Inflammatory macrophage treated with lipopolysaccharide for 4 hours (primary cell): ENCODE results near the gene PNMT.

ENCODE experiments used
- DNase-seq: peaks from one replicate; pipeline ENCODE4 v3.0.0-alpha.2; 2020

The PNMT gene

DNA sequence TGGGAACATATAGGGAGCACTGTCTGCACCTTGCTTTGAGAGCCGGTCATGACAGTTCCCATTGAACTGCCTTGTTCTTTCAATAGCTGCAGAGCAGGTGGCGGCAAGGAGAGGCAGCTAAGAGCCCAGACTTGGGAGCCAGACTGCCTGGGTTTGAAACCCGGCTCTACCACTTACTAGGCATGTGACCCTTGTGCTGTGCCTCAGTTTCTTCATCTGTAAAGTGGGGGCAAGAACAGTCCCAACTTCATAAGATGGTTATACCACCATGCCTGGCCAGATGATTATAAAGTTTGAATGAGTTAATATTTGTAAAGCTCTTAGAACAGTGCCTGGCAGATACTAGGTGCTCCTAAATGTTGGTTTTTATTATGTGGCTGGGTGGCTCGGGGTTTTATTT is 46.0 kb downstream of the PNMT start:
- DNase-seq: no peak

DNA sequence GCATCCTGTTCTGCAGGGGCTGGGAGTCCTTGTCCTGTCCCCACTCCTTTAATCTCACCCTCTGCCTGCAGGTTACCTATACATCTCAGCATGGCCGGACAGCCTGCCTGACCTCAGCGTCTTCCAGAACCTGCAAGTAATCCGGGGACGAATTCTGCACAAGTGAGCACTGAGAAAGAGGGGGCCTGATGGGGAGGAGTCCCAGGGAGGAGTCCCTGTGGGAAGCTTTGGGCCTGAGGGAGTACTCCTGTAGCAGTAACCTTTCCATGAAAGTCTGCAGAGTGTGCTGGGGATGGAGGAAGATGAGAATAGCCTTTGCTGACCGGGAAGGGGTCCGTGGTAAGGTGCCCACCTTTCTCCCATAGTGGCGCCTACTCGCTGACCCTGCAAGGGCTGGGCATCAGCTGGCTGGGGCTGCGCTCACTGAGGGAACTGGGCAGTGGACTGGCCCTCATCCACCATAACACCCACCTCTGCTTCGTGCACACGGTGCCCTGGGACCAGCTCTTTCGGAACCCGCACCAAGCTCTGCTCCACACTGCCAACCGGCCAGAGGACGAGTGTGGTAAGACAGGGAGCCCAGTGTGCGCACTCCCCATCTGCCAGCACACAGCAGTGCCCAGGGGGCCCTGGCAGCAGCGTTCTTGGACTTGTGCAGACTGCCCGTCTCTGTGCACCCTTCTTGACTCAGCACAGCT is 47.3 kb downstream of the PNMT start:
- DNase-seq: no peak

DNA sequence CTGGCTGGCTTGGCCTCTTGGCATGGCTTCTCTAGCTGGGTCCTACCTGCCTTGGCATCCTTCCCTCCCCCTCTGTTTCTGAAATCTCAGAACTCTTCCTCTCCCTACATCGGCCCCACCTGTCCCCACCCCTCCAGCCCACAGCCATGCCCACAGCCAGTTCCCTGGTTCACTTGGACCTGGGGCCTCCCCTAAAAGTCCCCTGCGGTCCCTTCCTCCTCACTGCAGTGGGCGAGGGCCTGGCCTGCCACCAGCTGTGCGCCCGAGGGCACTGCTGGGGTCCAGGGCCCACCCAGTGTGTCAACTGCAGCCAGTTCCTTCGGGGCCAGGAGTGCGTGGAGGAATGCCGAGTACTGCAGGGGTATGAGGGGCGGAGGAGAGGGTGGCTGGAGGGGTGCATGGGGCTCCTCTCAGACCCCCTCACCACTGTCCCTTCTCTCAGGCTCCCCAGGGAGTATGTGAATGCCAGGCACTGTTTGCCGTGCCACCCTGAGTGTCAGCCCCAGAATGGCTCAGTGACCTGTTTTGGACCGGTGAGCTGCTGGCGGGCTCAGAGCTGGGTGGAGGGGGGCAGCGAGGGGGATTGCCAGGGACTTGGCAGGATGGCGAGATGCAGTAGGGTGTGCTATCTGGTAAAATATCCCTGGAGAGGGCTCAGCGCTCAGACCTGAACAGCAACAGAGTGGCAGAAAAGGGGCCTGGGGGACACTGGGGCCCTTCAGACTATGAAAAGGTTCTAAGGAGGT is 48.0 kb downstream of the PNMT start:
- no peak for DNase-seq

DNA sequence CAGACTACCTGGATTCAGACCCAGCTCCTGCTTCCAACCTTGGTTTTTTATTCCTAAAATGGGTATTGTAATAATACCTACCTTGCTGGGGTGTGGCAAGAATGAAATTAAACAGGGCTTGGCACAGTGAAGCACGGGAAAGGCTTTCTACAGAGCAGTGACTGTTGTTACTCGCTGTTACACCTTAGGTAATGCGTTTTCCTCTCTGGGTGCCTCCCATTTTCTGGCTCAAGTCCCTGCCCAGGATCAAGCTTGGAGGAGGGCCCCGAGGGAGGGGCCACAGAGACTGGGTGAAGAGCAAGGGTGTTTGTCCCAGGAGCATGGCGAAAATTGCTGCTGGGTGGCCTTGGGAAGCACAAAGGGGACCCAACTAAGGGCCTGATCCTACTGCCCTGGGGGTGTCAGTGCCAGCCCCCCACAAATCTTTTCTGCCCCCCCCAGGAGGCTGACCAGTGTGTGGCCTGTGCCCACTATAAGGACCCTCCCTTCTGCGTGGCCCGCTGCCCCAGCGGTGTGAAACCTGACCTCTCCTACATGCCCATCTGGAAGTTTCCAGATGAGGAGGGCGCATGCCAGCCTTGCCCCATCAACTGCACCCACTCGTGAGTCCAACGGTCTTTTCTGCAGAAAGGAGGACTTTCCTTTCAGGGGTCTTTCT is 48.8 kb downstream of the PNMT start:
- no peak for DNase-seq

DNA sequence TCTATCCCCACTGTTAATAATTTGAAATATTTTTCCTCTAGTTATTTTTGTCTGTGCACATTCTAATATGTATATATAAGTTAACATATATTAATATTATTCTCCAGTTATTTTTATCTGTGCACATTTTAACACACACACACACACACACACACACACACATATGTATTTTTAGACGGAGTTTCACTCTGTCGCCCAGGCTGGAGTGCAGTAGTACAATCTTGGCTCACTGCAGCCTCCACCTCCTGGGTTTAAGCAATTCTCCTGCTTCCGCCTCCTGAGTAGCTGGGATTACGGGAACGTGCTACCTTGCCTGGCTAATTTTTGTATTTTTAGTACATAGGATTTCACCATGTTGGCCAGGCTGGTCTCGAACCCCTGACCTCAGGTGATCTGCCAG is 49.4 kb downstream of the PNMT start:
- no peak for DNase-seq

DNA sequence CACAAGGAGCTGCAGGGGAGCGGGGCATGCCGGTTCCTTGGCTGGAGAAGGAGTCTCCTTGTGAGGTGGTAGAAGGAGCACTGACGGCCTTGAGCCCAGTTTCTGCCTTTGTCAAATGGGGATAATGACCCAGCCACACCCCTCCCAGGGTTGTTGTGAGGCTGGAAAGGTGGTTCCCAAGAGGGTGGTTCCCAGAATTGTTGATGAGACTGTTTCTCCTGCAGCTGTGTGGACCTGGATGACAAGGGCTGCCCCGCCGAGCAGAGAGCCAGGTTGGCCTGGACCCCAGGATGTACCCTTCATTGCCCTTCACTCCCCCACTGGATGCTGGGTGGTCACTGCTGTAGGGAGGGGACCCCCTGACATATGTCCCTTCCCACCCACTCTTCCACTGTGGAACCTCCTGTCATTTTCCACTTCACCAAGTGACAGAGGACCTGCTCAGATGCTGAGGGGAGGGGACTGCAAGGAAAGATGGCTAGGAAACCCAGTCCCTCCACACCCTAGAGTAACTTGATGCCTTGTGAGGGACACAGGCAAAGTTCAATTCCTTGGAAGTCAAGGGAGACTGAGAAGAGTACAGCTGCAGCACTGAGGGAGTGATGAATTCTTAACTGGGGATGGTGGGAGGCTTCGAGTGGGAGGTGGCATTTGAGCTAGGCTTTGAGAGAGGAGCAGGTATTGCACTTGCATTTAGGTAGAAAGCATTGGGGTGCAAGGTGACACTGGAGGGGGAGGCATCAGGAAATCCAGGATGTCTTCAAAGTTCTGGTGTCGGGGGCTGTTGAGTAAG is 51.5 kb downstream of the PNMT start:
- DNase-seq: no peak
